Stimulated activated CD4-positive, alpha-beta T cell treated with anti-CD3 and anti-CD28 coated beads, Interleukin-1b, Interleukin-23, amount 100 ng/mL, for 1 hour (primary cell): ENCODE measurements around the gene NFASC.

Source experiments
- DNase-seq, 2 donors: peaks; one replicate each; pipeline ENCODE4 v3.0.0-alpha.2; 2020; ENCODE audit warnings: low read depth in 2 of 2

NFASC gene

GRCh38 chr1:205061227-205061626 lies 190.6 kb downstream of the NFASC start:
- DNase-seq = no peak

GRCh38 chr1:205061665-205062069 lies 191.0 kb downstream of the NFASC start:
- DNase-seq = peak; percentile 18 to 41

GRCh38 chr1:205062319-205062718 lies 191.7 kb downstream of the NFASC start:
- no peak for DNase-seq

- DNase-seq = no peak
These were observed 192.2 kb downstream of the NFASC start for GRCh38 chr1:205062895-205063294.

GRCh38 chr1:205064301-205064700 lies 193.6 kb downstream of the NFASC start:
- no peak for DNase-seq

- no peak for DNase-seq
These were observed 194.2 kb downstream of the NFASC start for GRCh38 chr1:205064741-205065316.

GRCh38 chr1:205065666-205066065 lies 195.0 kb downstream of the NFASC start:
- no peak for DNase-seq

- DNase-seq = no peak
These were observed 195.6 kb downstream of the NFASC start for GRCh38 chr1:205066141-205066818.

GRCh38 chr1:205067031-205067430 lies 196.4 kb downstream of the NFASC start:
- no peak for DNase-seq

GRCh38 chr1:205068001-205068400 lies 197.3 kb downstream of the NFASC start:
- no peak for DNase-seq

GRCh38 chr1:205068457-205069040 lies 197.9 kb downstream of the NFASC start:
- no peak for DNase-seq

- DNase-seq = no peak
These were observed 198.9 kb downstream of the NFASC start for GRCh38 chr1:205069371-205070125.

- DNase-seq = no peak
These were observed 200.4 kb downstream of the NFASC start for GRCh38 chr1:205071028-205071409.

- DNase-seq = no peak
These were observed 201.1 kb downstream of the NFASC start for GRCh38 chr1:205071801-205072200.

- DNase-seq = no peak
These were observed 201.6 kb downstream of the NFASC start for GRCh38 chr1:205072286-205072685.
